ENCODE results near the gene SYNCRIP. TPM values are rescaled to one million over a fixed set of nuclear protein-coding genes. Genes with fewer than 3 reads are reported as not detected.

Gene SYNCRIP
- total and polyA plus RNA-seq, 2 of the 13 experiments (the other 11 are each of a cell fraction or from before 2014, with no cell fraction given): 8.1 to 112 TPM

GRCh38 chr6:85593438-85594196, 49.1 kb downstream of the SYNCRIP start, which contains the start of gene SNX14 (continued):
- TF ChIP-seq ZXDC (CRISPR knock-in tag; IDR thresholded peaks at IDR 0.05) (peak; percentile 91; the same call in 1 of the 2 replicates), PAWR (CRISPR knock-in tag; IDR thresholded peaks at IDR 0.05; ENCODE audit: borderline replicate concordance) (no peak), TFDP1 (CRISPR knock-in tag; IDR thresholded peaks at IDR 0.05; ENCODE audit: borderline replicate concordance) (peak; percentile 36; the same call in 1 of the 2 replicates), IRF9 (CRISPR knock-in tag; IDR thresholded peaks at IDR 0.05; ENCODE audit: borderline replicate concordance) (peak; percentile 87), ZNF652 (CRISPR knock-in tag; IDR thresholded peaks at IDR 0.05; ENCODE audit: borderline replicate concordance, low read depth) (no peak), ZNF343 (CRISPR knock-in tag; IDR thresholded peaks at IDR 0.05) (peak; percentile 50; the same call in 1 of the 2 replicates), ZBTB37 (CRISPR knock-in tag; IDR thresholded peaks at IDR 0.05) (no peak), SIN3A (IDR thresholded peaks at IDR 0.05; ENCODE audit: borderline replicate concordance, low read depth, low read length) (peak; percentile 91), TP53 (CRISPR knock-in tag; conservative IDR thresholded peaks at IDR 0.05) (0 out of 2 replicates have a peak, but pooled peaks have one; percentile 30), HBP1 (CRISPR knock-in tag; IDR thresholded peaks at IDR 0.05; ENCODE audit: low read depth) (peak; percentile 85), GFI1 (CRISPR knock-in tag; IDR thresholded peaks at IDR 0.05; ENCODE audit: borderline replicate concordance) (peak; percentile 45; the same call in 1 of the 2 replicates), ZNF124 (CRISPR knock-in tag; IDR thresholded peaks at IDR 0.05) (peak; percentile 61; the same call in 1 of the 2 replicates), NBN (conservative IDR thresholded peaks at IDR 0.05) (no peak), ZBTB2 (CRISPR knock-in tag; IDR thresholded peaks at IDR 0.05; ENCODE audit: low read depth) (peak; percentile 71), POLR2G (IDR thresholded peaks at IDR 0.05; ENCODE audit: low read depth, low read length) (peak; percentile 86), CBFB (CRISPR knock-in tag; IDR thresholded peaks at IDR 0.05) (peak; percentile 47; the same call in 1 of the 2 replicates), NFKBIZ (CRISPR knock-in tag; IDR thresholded peaks at IDR 0.05) (peak; percentile 40; the same call in 1 of the 2 replicates), ARNTL (CRISPR knock-in tag; IDR thresholded peaks at IDR 0.05) (peak; percentile 54), SATB2 (CRISPR knock-in tag; IDR thresholded peaks at IDR 0.05) (no peak), MXD4 (CRISPR knock-in tag; IDR thresholded peaks at IDR 0.05) (peak; percentile 62; the same call in 1 of the 2 replicates)

Data from HepG2 (cell line).